Fibroblast of lung (primary cell): Measurements from ENCODE around the gene GH2.

Experiments used
- EZH2 ChIP-seq: IDR thresholded peaks from 2 replicates; pipeline ENCODE4 v1.5.1; 2012; ENCODE audit warnings: low read length, control low read depth, mild to moderate bottlenecking; ENCODE audit errors: missing control alignments
- TF ChIP-seq, protein P1 (sequence below), 2 donors: IDR thresholded peaks in 1 of 2; conservative IDR thresholded peaks in 1 of 2; 1 replicate in 1 of 2; 2 replicates in 1 of 2; pipeline ENCODE4 v1.5.1; 2011 to 2012; ENCODE audit warnings: low read length in 2 of 2, control low read depth in 1 of 2, inconsistent platforms in 1 of 2, low read depth in 1 of 2, mild to moderate bottlenecking in 1 of 2

DNA sequence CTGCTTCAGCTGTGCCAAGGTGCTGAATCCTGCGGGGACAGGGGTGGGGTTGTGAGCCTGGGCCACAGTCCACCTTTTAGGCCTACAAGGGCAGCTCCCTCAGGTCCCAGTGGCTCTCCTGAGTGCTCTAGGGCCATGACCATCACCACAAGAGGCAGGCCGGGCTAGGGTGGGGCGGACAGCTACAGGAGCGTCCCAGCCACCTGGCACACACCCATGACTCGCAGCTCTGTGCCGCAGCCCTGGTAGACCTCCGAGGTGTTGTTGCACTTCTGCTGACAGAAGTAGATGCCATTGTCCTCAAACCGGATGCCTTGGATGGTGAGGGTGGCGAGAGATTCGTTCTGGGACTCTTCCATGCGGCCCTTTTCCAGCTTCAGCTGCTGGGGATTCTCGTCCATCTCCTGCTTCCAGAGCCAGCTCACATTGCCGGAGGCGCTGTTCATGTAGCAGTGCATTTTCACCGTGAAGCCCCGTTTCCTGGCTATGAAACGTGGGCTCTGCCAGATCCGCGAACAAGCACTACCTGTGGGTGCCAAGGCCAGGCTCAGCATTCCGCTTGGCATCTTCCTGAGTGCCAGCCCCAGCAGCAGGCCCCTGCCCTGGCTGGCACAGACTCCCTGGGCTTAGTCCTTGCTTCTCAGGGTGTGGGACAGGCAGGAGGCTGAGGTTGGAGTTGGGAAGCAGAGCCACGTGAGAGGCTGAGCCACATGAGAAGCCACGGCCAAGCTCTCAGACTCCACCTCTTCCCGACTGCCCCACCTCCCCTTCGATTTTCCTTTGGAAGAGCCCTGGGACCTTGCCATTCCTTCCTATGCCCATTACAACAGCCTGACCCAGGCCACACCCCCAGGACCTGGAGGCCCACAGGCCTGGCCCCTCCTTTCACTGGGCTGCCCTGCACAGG lies 48.4 kb upstream of the GH2 start:
- TF ChIP-seq, protein P1, sequence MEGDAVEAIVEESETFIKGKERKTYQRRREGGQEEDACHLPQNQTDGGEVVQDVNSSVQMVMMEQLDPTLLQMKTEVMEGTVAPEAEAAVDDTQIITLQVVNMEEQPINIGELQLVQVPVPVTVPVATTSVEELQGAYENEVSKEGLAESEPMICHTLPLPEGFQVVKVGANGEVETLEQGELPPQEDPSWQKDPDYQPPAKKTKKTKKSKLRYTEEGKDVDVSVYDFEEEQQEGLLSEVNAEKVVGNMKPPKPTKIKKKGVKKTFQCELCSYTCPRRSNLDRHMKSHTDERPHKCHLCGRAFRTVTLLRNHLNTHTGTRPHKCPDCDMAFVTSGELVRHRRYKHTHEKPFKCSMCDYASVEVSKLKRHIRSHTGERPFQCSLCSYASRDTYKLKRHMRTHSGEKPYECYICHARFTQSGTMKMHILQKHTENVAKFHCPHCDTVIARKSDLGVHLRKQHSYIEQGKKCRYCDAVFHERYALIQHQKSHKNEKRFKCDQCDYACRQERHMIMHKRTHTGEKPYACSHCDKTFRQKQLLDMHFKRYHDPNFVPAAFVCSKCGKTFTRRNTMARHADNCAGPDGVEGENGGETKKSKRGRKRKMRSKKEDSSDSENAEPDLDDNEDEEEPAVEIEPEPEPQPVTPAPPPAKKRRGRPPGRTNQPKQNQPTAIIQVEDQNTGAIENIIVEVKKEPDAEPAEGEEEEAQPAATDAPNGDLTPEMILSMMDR (conservative IDR thresholded peaks at IDR 0.05 in 1 of 2, IDR thresholded peaks at IDR 0.05 in 1 of 2; ENCODE audit: low read depth in 1 of 2, low read length in 2 of 2), result no peak
- TF ChIP-seq EZH2, result no peak
